ENCODE data around the gene ADD3. TPM values are rescaled to one million over a fixed set of nuclear protein-coding genes. Genes with fewer than 3 reads are reported as not detected.

Gene ADD3
- total and polyA plus RNA-seq, 10 of the 15 experiments (the other 5 are each of a cell fraction or from before 2014, with no cell fraction given) = 27.3 to 129 (median 67.8) TPM

GRCh38 chr10:110158051-110159005, 150.5 kb downstream of the ADD3 start (continued):
- TF ChIP-seq ZBTB40 (IDR thresholded peaks at IDR 0.05; ENCODE audit: borderline replicate concordance) = no peak

- H3K79me2 ChIP-seq (ENCODE audit: control insufficient read depth, insufficient read depth, low read length) = no peaks in the 10 kb centered on the region
- H2AFZ ChIP-seq (ENCODE audit: control insufficient read depth, low read depth, low read length) = no peak overlapping the region
- peaks cover 0 to 5% of the 10 kb centered on the region in 2 experiments; a peak in 2 of 4 replicates for H3K27me3 ChIP-seq (replicated peaks in 1 of 2; ENCODE audit: control insufficient read depth in 2 of 2, insufficient read depth in 2 of 2, low read length in 1 of 2)
- H3K9ac ChIP-seq (ENCODE audit: control insufficient read depth, insufficient read depth, low read length) = no peak overlapping the region
- ATAC-seq (no peak), FAIRE-seq (no peak), DNase-seq (ENCODE audit: low read depth, low spot score) (no peak)
- H4K20me1 ChIP-seq (ENCODE audit: control insufficient read depth, insufficient read depth) = no peaks in the 10 kb centered on the region
- ChIA-PET POLR2A (no interaction called here), CTCF (no interaction called here), RAD21 (ENCODE audit: unreplicated experiment) (no interaction called here), SMC1A (ENCODE audit: uncharacterized antibody, unreplicated experiment) (interaction anchor here (0.6 to 0.8 kb wide), 2 partner anchors 52 to 119 kb away, joined by 3 read pairs; no protein-coding TSS in a partner anchor)
- peaks cover 10% of the 10 kb centered on the region for H3K4me1 ChIP-seq (ENCODE audit: control insufficient read depth, insufficient read depth, low read length)
- no peak overlapping the region for H3K4me2 ChIP-seq (ENCODE audit: control insufficient read depth, insufficient read depth)
- BruUV-seq (replicated peaks) = no TSS peak
- in situ Hi-C loops (cut with MboI) = no loop called here
- H3K36me3 ChIP-seq (ENCODE audit: control insufficient read depth in 2 of 2, insufficient read depth in 2 of 2, low read length in 1 of 2) = no peaks in the 10 kb centered on the region
- intact Hi-C loops (cut with micrococcal nuclease; ENCODE audit: unreplicated experiment) = no loop called here
- 43% methylated on average over 4 of the region's 4 CpGs for WGBS (ENCODE audit: insufficient coverage, insufficient replicate concordance, low lambda C conversion rate, missing lambda C conversion rate)
- TF ChIP-seq CBX5 (IDR thresholded peaks at IDR 0.05; ENCODE audit: low read depth) = no peak
- TF ChIP-seq ZNF384 (IDR thresholded peaks at IDR 0.05; ENCODE audit: borderline replicate concordance, low read depth, low read length) = no peak
- no peak for TF ChIP-seq TCF12 (IDR thresholded peaks at IDR 0.05; ENCODE audit: low read depth, low read length)
- TF ChIP-seq EGR1 (IDR thresholded peaks at IDR 0.05; ENCODE audit: borderline replicate concordance in 1 of 2, low read depth in 2 of 2, low read length in 2 of 2) = no peak
- no peak for TF ChIP-seq NR2C1 (IDR thresholded peaks at IDR 0.05)
- TF ChIP-seq HDAC2 (IDR thresholded peaks at IDR 0.05) = no peak
- no peak for TF ChIP-seq BACH1 (IDR thresholded peaks at IDR 0.05; ENCODE audit: borderline replicate concordance)
- TF ChIP-seq RELA (IDR thresholded peaks at IDR 0.05; ENCODE audit: borderline replicate concordance, partially characterized antibody) = no peak
- no peak for TF ChIP-seq ZNF207 (IDR thresholded peaks at IDR 0.05; ENCODE audit: borderline replicate concordance)
- TF ChIP-seq CREB1 (IDR thresholded peaks at IDR 0.05; ENCODE audit: low read depth) = no peak
- TF ChIP-seq WRNIP1 (IDR thresholded peaks at IDR 0.05; ENCODE audit: borderline replicate concordance, low read depth, low read length) = no peak
- H3K9me3 ChIP-seq (replicated peaks; ENCODE audit: control insufficient read depth, insufficient read depth, low read length) = no peaks in the 10 kb centered on the region
- H3K27ac ChIP-seq (ENCODE audit: control insufficient read depth, insufficient read depth) = no peak overlapping the region
- H3K4me3 ChIP-seq = no peak overlapping the region
These were observed 152.3 kb downstream of the ADD3 start for GRCh38 chr10:110160081-110160480.

Measured in GM12878 (cell line).